ENCODE results near the gene USP54. TPM values are rescaled to one million over a fixed set of nuclear protein-coding genes. Genes with fewer than 3 reads are reported as not detected.
A peak's percentile ranks its signal among the peaks of the same experiment; 100 is the strongest.

The USP54 gene
- total and polyA plus RNA-seq, 2 donors (not counting 3 experiments of a cell fraction or from before 2014, with no cell fraction given), result 9.3 to 14.2 TPM

DNA sequence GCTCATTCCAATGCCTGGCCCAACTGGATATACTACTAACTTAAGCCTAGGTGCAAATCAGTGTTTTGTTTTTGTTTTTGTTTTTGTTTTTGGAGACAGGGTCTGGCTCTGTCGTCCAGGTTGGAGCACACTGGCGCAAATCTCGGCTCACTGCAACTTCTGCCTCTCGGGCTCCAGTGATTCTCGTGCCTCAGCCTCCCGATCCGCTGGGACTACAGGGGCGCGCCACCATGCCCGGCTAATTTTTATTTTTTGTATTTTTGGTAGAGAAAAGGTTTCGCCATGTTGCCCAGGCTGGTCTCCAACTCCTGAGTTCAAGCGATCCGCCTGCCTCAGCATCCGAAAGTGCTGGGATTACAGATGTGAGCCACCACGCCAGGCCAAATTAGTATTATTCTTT, 96.9 kb downstream of the USP54 start:
- no peak overlapping the region for H3K4me3 ChIP-seq (replicated peaks in 1 of 3; ENCODE audit: insufficient read depth in 1 of 3, low read depth in 1 of 3, low read length in 3 of 3)
- no peak for TF ChIP-seq GATA2 (IDR thresholded peaks at IDR 0.05; ENCODE audit: insufficient read depth, insufficient read length, low read depth, low read length)
- TF ChIP-seq POLR2A (IDR thresholded peaks at IDR 0.05; ENCODE audit: low read depth, low read length), result no peak
- TF ChIP-seq, protein P1, sequence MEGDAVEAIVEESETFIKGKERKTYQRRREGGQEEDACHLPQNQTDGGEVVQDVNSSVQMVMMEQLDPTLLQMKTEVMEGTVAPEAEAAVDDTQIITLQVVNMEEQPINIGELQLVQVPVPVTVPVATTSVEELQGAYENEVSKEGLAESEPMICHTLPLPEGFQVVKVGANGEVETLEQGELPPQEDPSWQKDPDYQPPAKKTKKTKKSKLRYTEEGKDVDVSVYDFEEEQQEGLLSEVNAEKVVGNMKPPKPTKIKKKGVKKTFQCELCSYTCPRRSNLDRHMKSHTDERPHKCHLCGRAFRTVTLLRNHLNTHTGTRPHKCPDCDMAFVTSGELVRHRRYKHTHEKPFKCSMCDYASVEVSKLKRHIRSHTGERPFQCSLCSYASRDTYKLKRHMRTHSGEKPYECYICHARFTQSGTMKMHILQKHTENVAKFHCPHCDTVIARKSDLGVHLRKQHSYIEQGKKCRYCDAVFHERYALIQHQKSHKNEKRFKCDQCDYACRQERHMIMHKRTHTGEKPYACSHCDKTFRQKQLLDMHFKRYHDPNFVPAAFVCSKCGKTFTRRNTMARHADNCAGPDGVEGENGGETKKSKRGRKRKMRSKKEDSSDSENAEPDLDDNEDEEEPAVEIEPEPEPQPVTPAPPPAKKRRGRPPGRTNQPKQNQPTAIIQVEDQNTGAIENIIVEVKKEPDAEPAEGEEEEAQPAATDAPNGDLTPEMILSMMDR (IDR thresholded peaks at IDR 0.05; ENCODE audit: extremely low read depth in 1 of 2, insufficient read depth in 1 of 2, low read depth in 1 of 2, low read length in 2 of 2), result no peak
- no peak for TF ChIP-seq MAX (IDR thresholded peaks at IDR 0.05; ENCODE audit: insufficient read depth, insufficient read length)
- TF ChIP-seq POLR2AphosphoS5 (IDR thresholded peaks at IDR 0.05; ENCODE audit: insufficient read depth, low read depth, low read length), result no peak
- TF ChIP-seq JUN (IDR thresholded peaks at IDR 0.05; ENCODE audit: borderline replicate concordance, insufficient read depth, insufficient read length, low read depth), result no peak
- TF ChIP-seq EZH2 (IDR thresholded peaks at IDR 0.05; ENCODE audit: borderline replicate concordance, low read depth, low read length, severe bottlenecking), result no peak
- no peak for TF ChIP-seq FOS (IDR thresholded peaks at IDR 0.05; ENCODE audit: borderline replicate concordance, insufficient read depth, low read length)
- no peak for TF ChIP-seq MYC (IDR thresholded peaks at IDR 0.05; ENCODE audit: low read depth, low read length)
- H3K27me3 ChIP-seq (ENCODE audit: control insufficient read depth in 2 of 2, insufficient read depth in 2 of 2, low read length in 2 of 2), result no peaks in the 10 kb centered on the region
- peaks cover 25% of the 10 kb centered on the region for H3K4me1 ChIP-seq (ENCODE audit: control insufficient read depth, extremely low read depth, insufficient read depth, low read length)
- CTCF ChIA-PET, result interaction anchor here (2.4 kb wide), 1 partner anchor 150 kb away, joined by 7 read pairs; no protein-coding TSS in a partner anchor
- POLR2A ChIA-PET, result no interaction called here
- no peak overlapping the region for H2AFZ ChIP-seq (ENCODE audit: low read depth, low read length)
- intact Hi-C loops (cut with micrococcal nuclease), result no loop called here
- H3K9ac ChIP-seq (replicated peaks; ENCODE audit: extremely low read depth, insufficient read depth, low read length), result no peak overlapping the region
- H3K27ac ChIP-seq (ENCODE audit: insufficient read depth, low read depth, low read length), result no peak overlapping the region
- dilution Hi-C loops (cut with MboI; ENCODE audit: extremely low pct_ligation_motif_present, low sequenced_read_pairs), result no loop called here
- H3K36me3 ChIP-seq (ENCODE audit: control insufficient read depth in 2 of 2, extremely low read depth in 1 of 2, insufficient read depth in 2 of 2, low read length in 2 of 2), result no peaks in the 10 kb centered on the region
- no peaks in the 10 kb centered on the region for H3K9me1 ChIP-seq (replicated peaks; ENCODE audit: control insufficient read depth, extremely low read depth, insufficient read depth, low read length)
- H3K4me2 ChIP-seq (ENCODE audit: insufficient read depth, low read length), result peak overlapping the region; percentile 94
- no peak for FAIRE-seq
- BruUV-seq (replicated peaks), result no TSS peak
- H3K79me2 ChIP-seq (ENCODE audit: control insufficient read depth, insufficient read depth, low read length), result peaks cover 52% of the 10 kb centered on the region
- no peak for DNase-seq (ENCODE audit: low read depth, low spot score)
- no peaks in the 10 kb centered on the region for H3K9me3 ChIP-seq (replicated peaks; ENCODE audit: control insufficient read depth, insufficient read depth, low read length)
- H4K20me1 ChIP-seq (replicated peaks; ENCODE audit: control insufficient read depth, extremely low read depth, insufficient read depth, low read length), result no peaks in the 10 kb centered on the region

All from endothelial cell of umbilical vein (primary cell).